HCT116 (cell line): ENCODE measurements around the gene NECTIN4. TPM values are rescaled to one million over a fixed set of nuclear protein-coding genes. Genes with fewer than 3 reads are reported as not detected.

Experiments
- ATAC-seq: fragments of 200-7000 bp; cut with Tn5 transposase; 2 replicates; pipeline ENCODE4 v1.9.1; 2020; ENCODE audit warnings: mild to moderate bottlenecking, moderate library complexity
- BruUV-seq: library from RNA; stranded (reverse); fragments of 400-500 nt; replicated peaks from 2 replicates; lab custom pipeline; 2021; lab: Mats Ljungman, UMichigan
- CTCF ChIA-PET: fragments of 300-600 bp; sonication (Branson Sonifier 250); formaldehyde crosslinking; loops from one replicate; lab custom pipeline; 2021; ENCODE audit warnings: antibody characterized with exemption; lab: Charles Lee
- POLR2A ChIA-PET: fragments of 300-600, 350-600 bp; sonication (Branson Sonifier 250); formaldehyde crosslinking; loops from one replicate; lab custom pipeline; 2021; ENCODE audit warnings: antibody characterized with exemption; lab: Charles Lee
- RAD21 ChIA-PET, 2 experiments: fragments of 300-600 bp; sonication (Branson Sonifier 250); formaldehyde crosslinking; loops; one replicate each; lab custom pipeline; 2023; ENCODE audit warnings: low total read pairs in 2 of 2; ENCODE audit not compliant: uncharacterized antibody in 2 of 2, unreplicated experiment in 2 of 2, low non-redundant PET in 1 of 2; lab: Charles Lee
- DNase-seq: peaks from one replicate; pipeline ENCODE4 v3.0.0-alpha.2; 2010; ENCODE audit warnings: low read depth, low spot score
- H2AFZ ChIP-seq: fragments of 200-600 bp; shearing (Covaris generic), sonication (generic); 2 replicates; pipeline ENCODE4 v1.6.1; 2017; ENCODE audit warnings: low read depth, mixed run types, mixed read lengths, antibody characterized with exemption, low read length; ENCODE audit not compliant: poor library complexity, severe bottlenecking
- H3K27ac ChIP-seq: 2 replicates; pipeline ENCODE4 v1.5.1; 2012; ENCODE audit warnings: low read depth, low read length
- H3K27me3 ChIP-seq: fragments of 200-600 bp; sonication (generic); 2 replicates; pipeline ENCODE4 v1.6.1; 2016; ENCODE audit warnings: mixed run types, low read length, mixed read lengths; ENCODE audit not compliant: insufficient read depth
- H3K36me3 ChIP-seq, 2 experiments: fragments of 200-500 bp in 1 of 2; fragments of 200-600 bp in 1 of 2; sonication (Bioruptor generic) in 1 of 2; sonication (generic) in 1 of 2; 2 replicates each; pipeline versions ENCODE4 v1.5.1 to v1.6.1; 2014 to 2016; ENCODE audit warnings: low read length in 2 of 2, inconsistent platforms in 1 of 2, mixed read lengths in 1 of 2, mixed run types in 1 of 2; ENCODE audit not compliant: insufficient read depth in 2 of 2, control insufficient read depth in 1 of 2
- H3K4me1 ChIP-seq, 2 experiments: fragments of 200-600 bp in 1 of 2; sonication (generic) in 1 of 2; 2 replicates each; pipeline versions ENCODE4 v1.5.1 to v1.6.1; 2012 to 2017; ENCODE audit warnings: low read length in 2 of 2, inconsistent platforms in 1 of 2, mild to moderate bottlenecking in 1 of 2, mixed read lengths in 1 of 2, mixed run types in 1 of 2, moderate library complexity in 1 of 2; ENCODE audit not compliant: insufficient read depth in 2 of 2, control insufficient read depth in 1 of 2
- H3K4me2 ChIP-seq: fragments of 200-600 bp; sonication (generic); 2 replicates; pipeline ENCODE4 v1.6.1; 2017; ENCODE audit warnings: mixed run types, low read length, mixed read lengths
- H3K4me3 ChIP-seq, 2 experiments: fragments of 200-600 bp in 1 of 2; sonication (generic) in 1 of 2; replicated peaks in 1 of 2; 2 replicates each; pipeline ENCODE4 v1.5.1; 2011 to 2016; ENCODE audit warnings: low read length in 2 of 2, control low read depth in 1 of 2, low read depth in 1 of 2, mild to moderate bottlenecking in 1 of 2, mixed read lengths in 1 of 2, mixed run types in 1 of 2
- H3K79me2 ChIP-seq: fragments of 200-600 bp; sonication (generic); 2 replicates; pipeline ENCODE4 v1.6.1; 2017; ENCODE audit warnings: mild to moderate bottlenecking, mixed run types, low read length, moderate library complexity, mixed read lengths; ENCODE audit not compliant: insufficient read depth
- H3K9ac ChIP-seq: fragments of 200-600 bp; sonication (generic); 2 replicates; pipeline ENCODE4 v1.6.1; 2016; ENCODE audit warnings: low read length, mixed read lengths
- H3K9me2 ChIP-seq: fragments of 200-600 bp; sonication (generic), shearing (Covaris generic); 2 replicates; pipeline ENCODE4 v1.6.1; 2017; ENCODE audit warnings: mixed run types, mild to moderate bottlenecking, moderate library complexity; ENCODE audit not compliant: insufficient read depth
- H3K9me3 ChIP-seq, 2 experiments: fragments of 200-500 bp in 1 of 2; fragments of 200-600 bp in 1 of 2; sonication (Bioruptor generic) in 1 of 2; sonication (generic) in 1 of 2; 2 replicates each; pipeline ENCODE4 v1.6.1; 2014 to 2017; ENCODE audit warnings: low read length in 2 of 2, mixed read lengths in 2 of 2, inconsistent platforms in 1 of 2, low read depth in 1 of 2, mild to moderate bottlenecking in 1 of 2, mixed run types in 1 of 2, moderate library complexity in 1 of 2; ENCODE audit not compliant: control insufficient read depth in 1 of 2, insufficient read depth in 1 of 2
- H4K20me1 ChIP-seq: fragments of 200-600 bp; sonication (generic), shearing (Covaris generic); 2 replicates; pipeline ENCODE4 v1.6.1; 2017; ENCODE audit warnings: mixed run types, mild to moderate bottlenecking, moderate library complexity; ENCODE audit not compliant: insufficient read depth
- EGR1 ChIP-seq: IDR thresholded peaks from 2 replicates; pipeline ENCODE4 v1.6.1; 2012; ENCODE audit warnings: low read depth
- EZH2phosphoT487 ChIP-seq: fragments of 200-600 bp; IDR thresholded peaks from 2 replicates; pipeline ENCODE4 v1.6.1; 2018; ENCODE audit warnings: antibody characterized with exemption, borderline replicate concordance
- POLR2AphosphoS5 ChIP-seq: IDR thresholded peaks from 2 replicates; pipeline ENCODE4 v1.6.1; 2011; ENCODE audit warnings: mild to moderate bottlenecking, low read depth, low read length, moderate library complexity
- ZNF274 ChIP-seq: fragments of 200-500 bp; sonication (Bioruptor generic); IDR thresholded peaks from 2 replicates; pipeline ENCODE4 v1.6.1; 2014; ENCODE audit warnings: mild to moderate bottlenecking, low read depth, low read length, inconsistent platforms
- intact Hi-C: fragments of 100-400 bp; cut with micrococcal nuclease; formaldehyde crosslinking; loops from 2 replicates; pipeline ENCODE4 v1.10.0; 2022
- total RNA-seq: library from RNA; stranded (reverse); gene quantifications from one replicate; pipeline ENCODE4 v1.2.1, GENCODE V29; 2021; ENCODE audit not compliant: unreplicated experiment
- TF ChIP-seq, protein P1 (sequence below), 3 experiments: fragments of 200-600 bp in 1 of 3; sonication (generic) in 1 of 3; IDR thresholded peaks in 2 of 3; conservative IDR thresholded peaks in 1 of 3; 2 replicates each; pipeline ENCODE4 v1.5.1; 2012 to 2017; ENCODE audit warnings: low read depth in 2 of 3, low read length in 2 of 3, antibody characterized with exemption in 1 of 3, borderline replicate concordance in 1 of 3, control low read depth in 1 of 3, mild to moderate bottlenecking in 1 of 3, mixed read lengths in 1 of 3, mixed run types in 1 of 3, moderate library complexity in 1 of 3; ENCODE audit not compliant: insufficient read depth in 1 of 3

The NECTIN4 gene
- total RNA-seq, 1 experiment from 2014 or later = 3.3 TPM

DNA sequence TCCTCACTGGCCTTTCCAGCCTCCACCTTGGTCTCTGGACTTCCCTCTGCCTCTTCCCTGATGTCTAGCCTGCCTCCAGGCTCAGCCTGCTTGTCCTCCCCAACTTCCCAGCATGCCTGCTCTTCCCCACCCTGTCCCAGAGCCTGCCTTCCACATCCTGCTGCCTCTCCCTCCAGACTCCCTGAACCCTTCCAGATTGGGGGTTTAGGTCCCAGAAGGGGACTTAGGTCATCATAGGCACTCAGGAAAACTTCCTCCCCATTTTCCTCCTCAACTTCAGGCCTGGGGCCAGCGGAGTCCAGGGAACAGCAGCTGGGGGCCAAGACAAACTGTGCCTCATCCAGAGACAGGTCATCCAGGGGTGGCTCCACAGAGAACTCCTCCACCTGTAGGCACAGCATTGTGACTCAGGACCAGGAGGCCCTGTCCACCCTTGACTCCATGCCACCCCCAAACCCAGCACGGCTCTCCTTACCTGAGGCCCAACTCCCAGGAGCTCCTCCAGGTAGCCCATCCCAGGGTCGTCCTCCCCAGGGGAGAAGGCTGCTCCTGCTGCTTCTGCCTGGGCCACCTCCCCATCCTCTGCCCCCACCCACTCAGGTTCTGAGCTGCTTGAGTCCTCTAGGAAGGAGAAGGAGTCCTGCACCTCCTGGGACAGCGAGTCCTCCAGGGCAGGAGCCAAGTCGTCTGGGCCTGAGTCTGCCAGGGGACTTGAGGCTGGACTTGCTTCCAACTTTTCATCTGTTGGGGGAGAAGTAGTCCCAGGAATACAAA, 40.2 kb downstream of the NECTIN4 start:
- intact Hi-C loops = loop anchor here (5.0 kb wide), 1 partner anchor 68 kb away; the partner anchor contains the start of genes NIT1 and PFDN2
- Histone ChIP-seq H3K9me2 (no peaks in the 10 kb centered on the region), H3K9ac (no peak overlapping the region), H3K79me2 (peaks cover 14% of the 10 kb centered on the region; the same call in 1 of the 2 replicates), H2AFZ (no peak overlapping the region), H3K9me3 (peaks cover 0 to 5% of the 10 kb centered on the region in 2 experiments; a peak in 1 of 4 replicates), H3K36me3 (no peaks in the 10 kb centered on the region), H3K27me3 (no peaks in the 10 kb centered on the region), H3K4me1 (peaks cover 5 to 26% of the 10 kb centered on the region in 2 experiments; a peak in 2 of 4 replicates), H3K4me3 (no peak overlapping the region), H3K27ac (no peak overlapping the region), H3K4me2 (no peak overlapping the region), H4K20me1 (no peaks in the 10 kb centered on the region)
- ATAC-seq = no peak
- no TSS peak for BruUV-seq
- no peak for DNase-seq
- POLR2A ChIA-PET = no interaction called here
- TF ChIP-seq EGR1 (no peak), ZNF274 (0 out of 2 replicates have a peak, but pooled peaks have one; percentile 31), EZH2phosphoT487 (no peak)
- CTCF ChIA-PET = no interaction called here
- RAD21 ChIA-PET = no interaction called here

GRCh38 chr1:161047436-161048420, 41.6 kb downstream of the NECTIN4 start:
- H3K9me3 ChIP-seq = peaks cover 0 to 5% of the 10 kb centered on the region in 2 experiments; a peak in 1 of 4 replicates
- TF ChIP-seq, protein P1, sequence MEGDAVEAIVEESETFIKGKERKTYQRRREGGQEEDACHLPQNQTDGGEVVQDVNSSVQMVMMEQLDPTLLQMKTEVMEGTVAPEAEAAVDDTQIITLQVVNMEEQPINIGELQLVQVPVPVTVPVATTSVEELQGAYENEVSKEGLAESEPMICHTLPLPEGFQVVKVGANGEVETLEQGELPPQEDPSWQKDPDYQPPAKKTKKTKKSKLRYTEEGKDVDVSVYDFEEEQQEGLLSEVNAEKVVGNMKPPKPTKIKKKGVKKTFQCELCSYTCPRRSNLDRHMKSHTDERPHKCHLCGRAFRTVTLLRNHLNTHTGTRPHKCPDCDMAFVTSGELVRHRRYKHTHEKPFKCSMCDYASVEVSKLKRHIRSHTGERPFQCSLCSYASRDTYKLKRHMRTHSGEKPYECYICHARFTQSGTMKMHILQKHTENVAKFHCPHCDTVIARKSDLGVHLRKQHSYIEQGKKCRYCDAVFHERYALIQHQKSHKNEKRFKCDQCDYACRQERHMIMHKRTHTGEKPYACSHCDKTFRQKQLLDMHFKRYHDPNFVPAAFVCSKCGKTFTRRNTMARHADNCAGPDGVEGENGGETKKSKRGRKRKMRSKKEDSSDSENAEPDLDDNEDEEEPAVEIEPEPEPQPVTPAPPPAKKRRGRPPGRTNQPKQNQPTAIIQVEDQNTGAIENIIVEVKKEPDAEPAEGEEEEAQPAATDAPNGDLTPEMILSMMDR (IDR thresholded peaks at IDR 0.05 in 2 of 3, conservative IDR thresholded peaks at IDR 0.05 in 1 of 3; ENCODE audit: borderline replicate concordance in 1 of 3, insufficient read depth in 1 of 3, low read depth in 2 of 3, low read length in 2 of 3) = no peak
- 0 out of 2 replicates have a peak, but pooled peaks have one; percentile 12 for TF ChIP-seq POLR2AphosphoS5
- peaks cover 16% of the 10 kb centered on the region; the same call in 1 of the 2 replicates for H3K79me2 ChIP-seq
- no peak overlapping the region for H2AFZ ChIP-seq
- no peak overlapping the region for H3K4me3 ChIP-seq
- ChIA-PET POLR2A (interaction anchor here (1.0 kb wide), 1 partner anchor 85 kb away, joined by 3 read pairs; the partner anchor contains the start of gene DEDD), CTCF (interaction anchor here (0.5 kb wide), 1 partner anchor 26 kb away, joined by 3 read pairs; no protein-coding TSS in a partner anchor), RAD21 (no interaction called here)
- ATAC-seq (no peak), DNase-seq (no peak)
- no peak overlapping the region for H3K4me2 ChIP-seq
- peaks cover 5 to 20% of the 10 kb centered on the region in 2 experiments; a peak in 2 of 4 replicates for H3K4me1 ChIP-seq
- H3K27ac ChIP-seq = no peak overlapping the region
- no peaks in the 10 kb centered on the region for H4K20me1 ChIP-seq
- intact Hi-C loops = loop anchor here (5.0 kb wide), 1 partner anchor 70 kb away; the partner anchor contains the start of genes NIT1 and PFDN2
- BruUV-seq = no TSS peak
- H3K9me2 ChIP-seq = no peaks in the 10 kb centered on the region
- H3K36me3 ChIP-seq = peaks cover 0 to 3% of the 10 kb centered on the region in 2 experiments; a peak in 1 of 4 replicates
- H3K9ac ChIP-seq = no peak overlapping the region
- H3K27me3 ChIP-seq = no peaks in the 10 kb centered on the region
